ENCODE measurements around the gene TMEM175. TPM values are rescaled to one million over a fixed set of nuclear protein-coding genes. Genes with fewer than 3 reads are reported as not detected.

The TMEM175 gene
- total and polyA plus RNA-seq, 9 of the 15 experiments (the other 6 are each of a cell fraction or from before 2014, with no cell fraction given), result 0.13 to 30.9 (median 9.4) TPM

DNA sequence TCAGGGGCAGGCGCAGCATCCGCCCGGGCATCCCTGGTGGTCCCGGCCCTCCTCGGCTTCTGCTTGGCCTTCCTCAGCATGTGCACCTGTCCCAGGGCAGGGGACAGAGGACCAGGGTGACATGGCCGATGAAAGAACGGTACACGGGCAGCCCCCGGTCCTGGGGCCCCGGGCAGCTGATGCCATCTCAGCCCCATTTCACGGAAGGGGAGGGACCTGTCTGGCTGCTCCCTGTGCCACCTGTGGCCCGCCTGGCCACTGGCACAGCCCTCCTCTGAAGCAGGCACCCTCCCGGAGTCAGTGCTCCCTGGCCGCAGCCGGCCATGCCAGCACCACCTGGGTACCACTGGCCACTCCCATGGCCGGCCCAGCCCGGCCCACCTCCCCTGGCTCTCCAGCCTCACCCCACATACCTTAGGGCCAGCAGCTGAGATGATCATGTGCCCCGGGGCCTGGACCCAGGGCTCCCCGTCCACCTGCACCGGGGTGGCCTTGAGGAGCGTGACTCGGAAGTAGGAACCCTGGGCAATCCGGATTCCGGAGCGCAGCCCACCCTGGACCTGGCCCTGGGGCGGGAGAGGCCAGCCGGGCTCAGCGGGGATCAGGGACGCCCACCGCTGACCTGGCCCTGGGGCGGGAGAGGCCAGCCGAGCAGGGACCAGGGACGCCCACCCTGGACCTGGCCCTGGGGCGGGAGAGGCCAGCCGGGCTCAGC is 28.5 kb downstream of the TMEM175 start:
- ATAC-seq, result no peak
- Histone ChIP-seq H3K36me3 (ENCODE audit: control insufficient read depth, insufficient read depth, low read length) (peaks cover 20% of the 10 kb centered on the region; the same call in 1 of the 3 replicates), H4K20me1 (replicated peaks; ENCODE audit: control insufficient read depth, insufficient read depth, low read length) (no peaks in the 10 kb centered on the region), H3K9me3 (replicated peaks; ENCODE audit: control insufficient read depth, insufficient read depth, low read depth, low read length) (no peaks in the 10 kb centered on the region), H3K79me2 (ENCODE audit: control insufficient read depth, insufficient read depth, low read length) (no peaks in the 10 kb centered on the region), H3K9ac (ENCODE audit: insufficient read depth in 1 of 2, low read depth in 2 of 2, low read length in 2 of 2) (no peak overlapping the region), H2AFZ (ENCODE audit: low read depth, low read length) (no peak overlapping the region), H3K4me1 (replicated peaks in 1 of 2; ENCODE audit: control insufficient read depth in 2 of 2, insufficient read depth in 2 of 2, low read length in 2 of 2) (peaks cover 0 to 48% of the 10 kb centered on the region in 2 experiments; a peak in 2 of 5 replicates), H3K4me3 (no peak overlapping the region), H3K27ac (ENCODE audit: extremely low read depth, low read depth, low read length) (no peak overlapping the region), H3K27me3 (ENCODE audit: control insufficient read depth in 2 of 2, insufficient read depth in 2 of 2, low read length in 2 of 2) (no peaks in the 10 kb centered on the region), H3K9me1 (ENCODE audit: control insufficient read depth, insufficient read depth, low read length) (no peaks in the 10 kb centered on the region), H3K4me2 (ENCODE audit: insufficient read depth, low read length) (no peak overlapping the region)
- BruUV-seq (replicated peaks), result no TSS peak
- no peak for DNase-seq (ENCODE audit: extremely low read depth in 1 of 4, low spot score in 3 of 4)
- ChIA-PET CTCF (ENCODE audit: low intra/inter-chr PET ratio) (no interaction called here), POLR2A (no interaction called here)
- intact Hi-C loops (cut with micrococcal nuclease), result no loop called here
- WGBS (ENCODE audit: insufficient coverage, low coverage, missing lambda C conversion rate), result 94% methylated on average over 11 of the region's 35 CpGs
- in situ Hi-C loops (cut with MboI), result no loop called here
- FAIRE-seq, result no peak
- TF ChIP-seq LARP7 (IDR thresholded peaks at IDR 0.05) (no peak), ZNF445 (CRISPR knock-in tag; IDR thresholded peaks at IDR 0.05; ENCODE audit: low read depth) (no peak), KDM4B (IDR thresholded peaks at IDR 0.05; ENCODE audit: borderline replicate concordance in 2 of 2, low read depth in 1 of 2) (no peak), ARID1B (IDR thresholded peaks at IDR 0.05) (no peak), YBX1 (IDR thresholded peaks at IDR 0.05) (no peak), RBFOX2 (IDR thresholded peaks at IDR 0.05; ENCODE audit: low read depth, low read length) (peak; percentile 51), MCM5 (IDR thresholded peaks at IDR 0.05; ENCODE audit: low read depth) (no peak), POLR2G (IDR thresholded peaks at IDR 0.05; ENCODE audit: low read depth, low read length) (peak; percentile 70), PHTF2 (CRISPR knock-in tag; IDR thresholded peaks at IDR 0.05) (no peak), ZFP30 (CRISPR knock-in tag; IDR thresholded peaks at IDR 0.05; ENCODE audit: borderline replicate concordance) (no peak), MXI1 (IDR thresholded peaks at IDR 0.05; ENCODE audit: low read depth, low read length) (no peak)
- TF ChIP-seq, protein P1, sequence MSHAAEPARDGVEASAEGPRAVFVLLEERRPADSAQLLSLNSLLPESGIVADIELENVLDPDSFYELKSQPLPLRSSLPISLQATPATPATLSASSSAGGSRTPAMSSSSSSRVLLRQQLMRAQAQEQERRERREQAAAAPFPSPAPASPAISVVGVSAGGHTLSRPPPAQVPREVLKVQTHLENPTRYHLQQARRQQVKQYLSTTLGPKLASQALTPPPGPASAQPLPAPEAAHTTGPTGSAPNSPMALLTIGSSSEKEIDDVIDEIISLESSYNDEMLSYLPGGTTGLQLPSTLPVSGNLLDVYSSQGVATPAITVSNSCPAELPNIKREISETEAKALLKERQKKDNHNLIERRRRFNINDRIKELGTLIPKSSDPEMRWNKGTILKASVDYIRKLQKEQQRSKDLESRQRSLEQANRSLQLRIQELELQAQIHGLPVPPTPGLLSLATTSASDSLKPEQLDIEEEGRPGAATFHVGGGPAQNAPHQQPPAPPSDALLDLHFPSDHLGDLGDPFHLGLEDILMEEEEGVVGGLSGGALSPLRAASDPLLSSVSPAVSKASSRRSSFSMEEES (CRISPR knock-in tag; IDR thresholded peaks at IDR 0.05), result no peak
- TF ChIP-seq, protein P2, sequence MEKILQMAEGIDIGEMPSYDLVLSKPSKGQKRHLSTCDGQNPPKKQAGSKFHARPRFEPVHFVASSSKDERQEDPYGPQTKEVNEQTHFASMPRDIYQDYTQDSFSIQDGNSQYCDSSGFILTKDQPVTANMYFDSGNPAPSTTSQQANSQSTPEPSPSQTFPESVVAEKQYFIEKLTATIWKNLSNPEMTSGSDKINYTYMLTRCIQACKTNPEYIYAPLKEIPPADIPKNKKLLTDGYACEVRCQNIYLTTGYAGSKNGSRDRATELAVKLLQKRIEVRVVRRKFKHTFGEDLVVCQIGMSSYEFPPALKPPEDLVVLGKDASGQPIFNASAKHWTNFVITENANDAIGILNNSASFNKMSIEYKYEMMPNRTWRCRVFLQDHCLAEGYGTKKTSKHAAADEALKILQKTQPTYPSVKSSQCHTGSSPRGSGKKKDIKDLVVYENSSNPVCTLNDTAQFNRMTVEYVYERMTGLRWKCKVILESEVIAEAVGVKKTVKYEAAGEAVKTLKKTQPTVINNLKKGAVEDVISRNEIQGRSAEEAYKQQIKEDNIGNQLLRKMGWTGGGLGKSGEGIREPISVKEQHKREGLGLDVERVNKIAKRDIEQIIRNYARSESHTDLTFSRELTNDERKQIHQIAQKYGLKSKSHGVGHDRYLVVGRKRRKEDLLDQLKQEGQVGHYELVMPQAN (IDR thresholded peaks at IDR 0.05; ENCODE audit: borderline replicate concordance), result no peak
- TF ChIP-seq, protein P3, sequence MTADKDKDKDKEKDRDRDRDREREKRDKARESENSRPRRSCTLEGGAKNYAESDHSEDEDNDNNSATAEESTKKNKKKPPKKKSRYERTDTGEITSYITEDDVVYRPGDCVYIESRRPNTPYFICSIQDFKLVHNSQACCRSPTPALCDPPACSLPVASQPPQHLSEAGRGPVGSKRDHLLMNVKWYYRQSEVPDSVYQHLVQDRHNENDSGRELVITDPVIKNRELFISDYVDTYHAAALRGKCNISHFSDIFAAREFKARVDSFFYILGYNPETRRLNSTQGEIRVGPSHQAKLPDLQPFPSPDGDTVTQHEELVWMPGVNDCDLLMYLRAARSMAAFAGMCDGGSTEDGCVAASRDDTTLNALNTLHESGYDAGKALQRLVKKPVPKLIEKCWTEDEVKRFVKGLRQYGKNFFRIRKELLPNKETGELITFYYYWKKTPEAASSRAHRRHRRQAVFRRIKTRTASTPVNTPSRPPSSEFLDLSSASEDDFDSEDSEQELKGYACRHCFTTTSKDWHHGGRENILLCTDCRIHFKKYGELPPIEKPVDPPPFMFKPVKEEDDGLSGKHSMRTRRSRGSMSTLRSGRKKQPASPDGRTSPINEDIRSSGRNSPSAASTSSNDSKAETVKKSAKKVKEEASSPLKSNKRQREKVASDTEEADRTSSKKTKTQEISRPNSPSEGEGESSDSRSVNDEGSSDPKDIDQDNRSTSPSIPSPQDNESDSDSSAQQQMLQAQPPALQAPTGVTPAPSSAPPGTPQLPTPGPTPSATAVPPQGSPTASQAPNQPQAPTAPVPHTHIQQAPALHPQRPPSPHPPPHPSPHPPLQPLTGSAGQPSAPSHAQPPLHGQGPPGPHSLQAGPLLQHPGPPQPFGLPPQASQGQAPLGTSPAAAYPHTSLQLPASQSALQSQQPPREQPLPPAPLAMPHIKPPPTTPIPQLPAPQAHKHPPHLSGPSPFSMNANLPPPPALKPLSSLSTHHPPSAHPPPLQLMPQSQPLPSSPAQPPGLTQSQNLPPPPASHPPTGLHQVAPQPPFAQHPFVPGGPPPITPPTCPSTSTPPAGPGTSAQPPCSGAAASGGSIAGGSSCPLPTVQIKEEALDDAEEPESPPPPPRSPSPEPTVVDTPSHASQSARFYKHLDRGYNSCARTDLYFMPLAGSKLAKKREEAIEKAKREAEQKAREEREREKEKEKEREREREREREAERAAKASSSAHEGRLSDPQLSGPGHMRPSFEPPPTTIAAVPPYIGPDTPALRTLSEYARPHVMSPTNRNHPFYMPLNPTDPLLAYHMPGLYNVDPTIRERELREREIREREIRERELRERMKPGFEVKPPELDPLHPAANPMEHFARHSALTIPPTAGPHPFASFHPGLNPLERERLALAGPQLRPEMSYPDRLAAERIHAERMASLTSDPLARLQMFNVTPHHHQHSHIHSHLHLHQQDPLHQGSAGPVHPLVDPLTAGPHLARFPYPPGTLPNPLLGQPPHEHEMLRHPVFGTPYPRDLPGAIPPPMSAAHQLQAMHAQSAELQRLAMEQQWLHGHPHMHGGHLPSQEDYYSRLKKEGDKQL (CRISPR knock-in tag; IDR thresholded peaks at IDR 0.05; ENCODE audit: borderline replicate concordance), result no peak

All from K562 (cell line).